OCI-LY1 (cell line): ENCODE data around the gene HPSE2.

Source experiments
- CTCF ChIP-seq: fragments of 200-600 bp; sonication (generic), shearing (Covaris generic); IDR thresholded peaks from 2 replicates; pipeline ENCODE4 v1.5.1; 2017; ENCODE audit warnings: mild to moderate bottlenecking, antibody characterized with exemption, low read length, moderate library complexity, mixed read lengths
- EZH2 ChIP-seq: fragments of 200-600 bp; sonication (generic), shearing (Covaris generic); IDR thresholded peaks from 2 replicates; pipeline ENCODE4 v1.8.0; 2017; ENCODE audit warnings: borderline replicate concordance, mixed run types, mild to moderate bottlenecking, antibody characterized with exemption, low read length, moderate library complexity, mixed read lengths

GRCh38 chr10:98422182-98422581 is 813.5 kb downstream of the HPSE2 start:
- TF ChIP-seq CTCF = no peak
- TF ChIP-seq EZH2 = no peak
